Measurements from ENCODE around the gene SPSB4. TPM values are rescaled to one million over a fixed set of nuclear protein-coding genes. Genes with fewer than 3 reads are reported as not detected.

The SPSB4 gene
- total and polyA plus RNA-seq, 2 of the 13 experiments (the other 11 are each of a cell fraction or from before 2014, with no cell fraction given) = not detected

GRCh38 chr3:141058996-141059395, 7.8 kb downstream of the SPSB4 start (continued):
- TF ChIP-seq MXD4 (CRISPR knock-in tag; IDR thresholded peaks at IDR 0.05) = no peak

GRCh38 chr3:141059816-141060215, 8.7 kb downstream of the SPSB4 start:
- no peak overlapping the region for H3K4me2 ChIP-seq (ENCODE audit: low read depth, low read length)
- H3K79me2 ChIP-seq (ENCODE audit: insufficient read depth, low read length) = no peaks in the 10 kb centered on the region
- H3K9me3 ChIP-seq (ENCODE audit: low read length) = no peaks in the 10 kb centered on the region
- H3K9ac ChIP-seq (ENCODE audit: insufficient read depth, low read depth, low read length) = no peak overlapping the region
- 25% methylated on average over 2 of the region's 2 CpGs for WGBS (ENCODE audit: low lambda C conversion rate)
- no TSS peak for BruUV-seq (replicated peaks)
- TF ChIP-seq MTA1 (CRISPR knock-in tag; IDR thresholded peaks at IDR 0.05; ENCODE audit: borderline replicate concordance) = no peak
- no peak for TF ChIP-seq JARID2 (CRISPR knock-in tag; IDR thresholded peaks at IDR 0.05; ENCODE audit: insufficient replicate concordance)
- TF ChIP-seq ZNF230 (CRISPR knock-in tag; IDR thresholded peaks at IDR 0.05) = no peak
- TF ChIP-seq EED (CRISPR knock-in tag; IDR thresholded peaks at IDR 0.05) = no peak
- no peak for TF ChIP-seq NFATC3 (CRISPR knock-in tag; IDR thresholded peaks at IDR 0.05)
- no peak for TF ChIP-seq CAMTA2 (CRISPR knock-in tag; IDR thresholded peaks at IDR 0.05; ENCODE audit: borderline replicate concordance)
- TF ChIP-seq SETDB1 (CRISPR knock-in tag; IDR thresholded peaks at IDR 0.05; ENCODE audit: borderline replicate concordance) = no peak
- no peak for TF ChIP-seq ZUFSP (CRISPR knock-in tag; IDR thresholded peaks at IDR 0.05; ENCODE audit: borderline replicate concordance)
- TF ChIP-seq RFXAP (CRISPR knock-in tag; IDR thresholded peaks at IDR 0.05; ENCODE audit: borderline replicate concordance) = no peak
- no peak for TF ChIP-seq AGO2 (optimal IDR thresholded peaks at IDR 0.05; ENCODE audit: low read depth, low read length)
- TF ChIP-seq ZC3H13 (CRISPR knock-in tag; IDR thresholded peaks at IDR 0.05) = no peak
- no peak for TF ChIP-seq ZNF589 (CRISPR knock-in tag; conservative IDR thresholded peaks at IDR 0.05)
- no peak for TF ChIP-seq HNF4A (CRISPR knock-in tag; IDR thresholded peaks at IDR 0.05)
- TF ChIP-seq FOXA1 (IDR thresholded peaks at IDR 0.05) = no peak
- no peak for TF ChIP-seq FOXA1 (CRISPR knock-in tag; IDR thresholded peaks at IDR 0.05)
- TF ChIP-seq ZFX (CRISPR knock-in tag; IDR thresholded peaks at IDR 0.05; ENCODE audit: low read depth) = no peak
- no peak for TF ChIP-seq YY1 (IDR thresholded peaks at IDR 0.05; ENCODE audit: insufficient read depth, insufficient replicate concordance, low read depth, low read length)
- TF ChIP-seq ZBTB44 (CRISPR knock-in tag; IDR thresholded peaks at IDR 0.05) = no peak
- no peak for TF ChIP-seq ZMYM3 (CRISPR knock-in tag; IDR thresholded peaks at IDR 0.05)
- H4K20me1 ChIP-seq (ENCODE audit: insufficient read depth, low read length) = no peaks in the 10 kb centered on the region
- no peak for DNase-seq (ENCODE audit: low spot score)
- in situ Hi-C loops (cut with HindIII; ENCODE audit: extremely low pct_ligation_motif_present, low pct_unique_long_range_greater_than_20kb) = no loop called here
- no peaks in the 10 kb centered on the region for H3K4me1 ChIP-seq (ENCODE audit: insufficient read depth, low read length)
- FAIRE-seq = no peak
- intact Hi-C loops (cut with micrococcal nuclease; ENCODE audit: unreplicated experiment) = no loop called here
- H3K4me3 ChIP-seq (replicated peaks in 1 of 3; ENCODE audit: insufficient read depth in 1 of 3, low read depth in 2 of 3, low read length in 3 of 3) = no peak overlapping the region
- H3K36me3 ChIP-seq (replicated peaks in 1 of 2; ENCODE audit: control insufficient read depth in 1 of 2, insufficient read depth in 2 of 2, low read length in 2 of 2) = no peaks in the 10 kb centered on the region
- ChIA-PET POLR2A (no interaction called here), CTCF (ENCODE audit: low intra/inter-chr PET ratio, low total read pairs) (no interaction called here)
- peaks cover 7 to 32% of the 10 kb centered on the region in 2 experiments; a peak in 3 of 5 replicates for H3K27me3 ChIP-seq (ENCODE audit: control insufficient read depth in 1 of 2, insufficient read depth in 2 of 2, low read length in 2 of 2)
- H2AFZ ChIP-seq (ENCODE audit: low read length) = no peak overlapping the region
- H3K27ac ChIP-seq (ENCODE audit: extremely low read length, insufficient read depth, low read length) = no peak overlapping the region
- ATAC-seq = no peak
